ENCODE results near the gene ZNF469. TPM values are rescaled to one million over a fixed set of nuclear protein-coding genes. Genes with fewer than 3 reads are reported as not detected.

Gene ZNF469
- total RNA-seq, 4 donors from 2014 or later: 0.96 to 4.8 (median 2.1) TPM

DNA sequence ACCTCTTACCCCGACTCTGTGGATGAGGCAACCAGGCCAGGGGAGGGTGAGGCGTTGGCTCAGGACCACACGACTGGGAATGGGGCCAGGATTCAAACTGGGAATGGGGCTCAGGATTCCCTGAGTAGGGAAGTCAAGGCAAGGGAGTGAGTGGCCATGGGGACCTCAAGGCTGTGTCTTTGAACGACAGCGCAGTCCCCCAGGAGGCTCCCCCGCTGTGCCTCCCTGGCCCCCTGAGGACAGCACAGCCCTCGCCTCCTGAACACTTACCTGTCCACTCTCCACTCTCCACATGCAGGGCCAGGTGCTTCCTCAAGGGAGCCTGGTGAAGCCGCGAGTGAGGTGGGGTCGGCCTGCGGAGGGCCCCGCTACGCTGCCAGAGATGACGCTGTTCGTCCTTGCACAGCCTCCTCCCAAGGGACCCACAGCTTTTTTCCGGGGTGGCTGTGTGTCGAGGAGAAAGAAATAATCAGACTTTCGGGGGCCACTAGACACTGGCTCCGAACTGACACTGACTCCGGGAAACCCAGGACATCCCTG, 6.9 kb downstream of the ZNF469 start:
- Histone ChIP-seq H3K27me3 (peaks cover 65% of the 10 kb centered on the region), H3K4me1 (peaks cover 0 to 18% (median 0%) of the 10 kb centered on the region in 3 donors), H3K9me3 (no peaks in the 10 kb centered on the region), H3K4me3 (no peak overlapping the region), H3K27ac (no peak overlapping the region), H3K36me3 (no peaks in the 10 kb centered on the region)
- ATAC-seq: no peak
- TF ChIP-seq, protein P1, sequence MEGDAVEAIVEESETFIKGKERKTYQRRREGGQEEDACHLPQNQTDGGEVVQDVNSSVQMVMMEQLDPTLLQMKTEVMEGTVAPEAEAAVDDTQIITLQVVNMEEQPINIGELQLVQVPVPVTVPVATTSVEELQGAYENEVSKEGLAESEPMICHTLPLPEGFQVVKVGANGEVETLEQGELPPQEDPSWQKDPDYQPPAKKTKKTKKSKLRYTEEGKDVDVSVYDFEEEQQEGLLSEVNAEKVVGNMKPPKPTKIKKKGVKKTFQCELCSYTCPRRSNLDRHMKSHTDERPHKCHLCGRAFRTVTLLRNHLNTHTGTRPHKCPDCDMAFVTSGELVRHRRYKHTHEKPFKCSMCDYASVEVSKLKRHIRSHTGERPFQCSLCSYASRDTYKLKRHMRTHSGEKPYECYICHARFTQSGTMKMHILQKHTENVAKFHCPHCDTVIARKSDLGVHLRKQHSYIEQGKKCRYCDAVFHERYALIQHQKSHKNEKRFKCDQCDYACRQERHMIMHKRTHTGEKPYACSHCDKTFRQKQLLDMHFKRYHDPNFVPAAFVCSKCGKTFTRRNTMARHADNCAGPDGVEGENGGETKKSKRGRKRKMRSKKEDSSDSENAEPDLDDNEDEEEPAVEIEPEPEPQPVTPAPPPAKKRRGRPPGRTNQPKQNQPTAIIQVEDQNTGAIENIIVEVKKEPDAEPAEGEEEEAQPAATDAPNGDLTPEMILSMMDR (IDR thresholded peaks at IDR 0.05): no peak
- TF ChIP-seq POLR2AphosphoS5 (IDR thresholded peaks at IDR 0.05): no peak
- no peak for TF ChIP-seq POLR2A (IDR thresholded peaks at IDR 0.05)
- TF ChIP-seq EP300 (IDR thresholded peaks at IDR 0.05): no peak
- WGBS, 2 donors (ENCODE audit: low coverage in 1 of 2): 100% methylated on average over 1 of the region's 20 CpGs; no CpG with 5 or more reads in 1 of the 2 donors

DNA sequence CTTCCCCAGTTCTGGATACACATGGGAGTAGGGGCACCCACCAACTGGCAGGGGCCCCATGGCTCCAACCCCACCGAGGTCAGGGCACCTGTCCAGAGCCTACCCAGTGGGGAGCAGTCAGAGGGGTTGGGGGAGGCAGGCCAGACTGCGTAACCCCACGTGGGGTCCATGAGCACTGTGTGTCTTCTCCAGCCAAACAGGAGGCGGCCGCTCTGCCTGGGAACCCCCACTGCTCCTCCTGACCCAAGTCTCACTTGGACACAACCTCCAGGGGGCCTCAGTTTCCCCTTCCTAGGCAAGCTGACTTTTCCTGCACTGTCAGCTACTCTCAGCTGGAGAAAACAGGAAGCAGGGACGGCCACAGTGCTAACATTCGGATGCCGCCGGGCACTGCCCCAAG, 7.5 kb downstream of the ZNF469 start:
- Histone ChIP-seq H3K4me3 (no peak overlapping the region), H3K27ac (no peak overlapping the region), H3K27me3 (peaks cover 59% of the 10 kb centered on the region), H3K9me3 (no peaks in the 10 kb centered on the region), H3K4me1 (peaks cover 0 to 18% (median 0%) of the 10 kb centered on the region in 3 donors), H3K36me3 (no peaks in the 10 kb centered on the region)
- 65% methylated on average over 4 of the region's 9 CpGs; no CpG with 5 or more reads in 1 of the 2 donors for WGBS, 2 donors (ENCODE audit: low coverage in 1 of 2)
- no peak for ATAC-seq
- TF ChIP-seq, protein P1 (IDR thresholded peaks at IDR 0.05): no peak
- TF ChIP-seq EP300 (IDR thresholded peaks at IDR 0.05) (no peak), POLR2AphosphoS5 (IDR thresholded peaks at IDR 0.05) (no peak), POLR2A (IDR thresholded peaks at IDR 0.05) (no peak)

DNA sequence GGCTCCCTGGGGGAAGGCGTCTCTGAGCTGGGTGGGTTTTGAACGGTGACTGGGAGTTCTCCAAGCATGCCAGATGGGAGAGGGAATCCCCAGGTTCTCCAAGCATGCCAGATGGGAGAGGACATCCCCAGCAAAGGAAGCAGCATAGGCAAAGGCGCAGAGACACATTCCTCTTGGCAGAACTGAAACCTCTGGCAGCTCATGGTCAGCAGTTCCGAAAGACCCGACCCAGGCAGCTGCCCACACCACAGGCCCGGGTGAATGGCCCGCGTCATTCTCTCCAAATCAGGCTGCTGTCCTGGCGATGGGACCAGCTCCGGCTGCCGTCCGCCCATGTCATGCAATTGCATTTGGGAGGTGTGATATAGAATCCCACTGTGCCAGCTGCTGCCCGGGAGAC, 8.0 kb downstream of the ZNF469 start:
- no peak overlapping the region for H3K27ac ChIP-seq
- ATAC-seq: peak; percentile 44
- 42% methylated on average over 2 of the region's 13 CpGs; no CpG with 5 or more reads in 1 of the 2 donors for WGBS, 2 donors (ENCODE audit: low coverage in 1 of 2)

DNA sequence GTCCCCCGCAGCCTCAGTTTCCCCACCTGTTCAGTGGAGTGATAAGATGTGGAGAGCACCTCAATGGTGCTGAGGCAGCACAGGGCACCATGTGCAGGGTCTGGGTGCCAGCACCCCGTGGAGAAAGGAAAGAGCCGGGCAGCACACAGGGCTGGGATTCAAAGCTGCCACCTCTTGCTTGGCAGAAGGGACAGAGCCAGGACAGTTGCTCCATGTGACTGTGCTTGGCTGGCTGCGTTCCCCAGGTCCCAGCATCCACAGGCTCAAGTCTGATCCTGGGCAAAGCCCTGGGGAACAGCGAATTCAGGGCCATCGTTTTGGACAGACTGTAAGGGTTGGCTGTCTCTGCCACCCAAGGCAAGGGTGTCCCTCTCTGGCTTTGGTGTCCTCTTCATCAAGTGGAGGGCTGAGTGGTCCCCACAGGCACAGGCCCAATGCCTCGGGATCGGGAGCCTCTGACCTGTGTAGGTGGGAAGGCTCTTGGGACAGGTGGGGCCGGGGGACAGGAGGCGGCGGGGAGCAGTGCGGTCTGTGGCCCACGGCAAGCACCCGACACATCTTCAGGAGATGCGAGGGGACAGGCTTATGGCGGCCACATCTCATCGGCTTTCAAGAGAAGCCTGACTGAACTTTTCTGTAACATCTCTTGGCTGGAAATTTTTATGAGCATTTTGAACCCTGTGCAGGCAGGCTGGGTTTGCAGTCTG, 8.5 kb downstream of the ZNF469 start:
- Histone ChIP-seq H3K36me3 (no peaks in the 10 kb centered on the region), H3K4me1 (peaks cover 0 to 18% (median 0%) of the 10 kb centered on the region in 3 donors), H3K9me3 (no peaks in the 10 kb centered on the region), H3K27me3 (peaks cover 48% of the 10 kb centered on the region), H3K4me3 (no peak overlapping the region), H3K27ac (no peak overlapping the region)
- TF ChIP-seq, protein P1 (IDR thresholded peaks at IDR 0.05): no peak
- TF ChIP-seq POLR2AphosphoS5 (IDR thresholded peaks at IDR 0.05) (no peak), POLR2A (IDR thresholded peaks at IDR 0.05) (no peak), EP300 (IDR thresholded peaks at IDR 0.05) (no peak)
- WGBS, 2 donors (ENCODE audit: low coverage in 1 of 2): 90% methylated on average over 3 of the region's 17 CpGs; no CpG with 5 or more reads in 1 of the 2 donors
- ATAC-seq: no peak

More for the DNA sequence above, 8.0 kb downstream of the ZNF469 start:
- no peak for TF ChIP-seq POLR2A (IDR thresholded peaks at IDR 0.05)
- no peak for TF ChIP-seq POLR2AphosphoS5 (IDR thresholded peaks at IDR 0.05)
- TF ChIP-seq, protein P1 (IDR thresholded peaks at IDR 0.05): no peak
- no peak for TF ChIP-seq EP300 (IDR thresholded peaks at IDR 0.05)
- Histone ChIP-seq H3K36me3 (no peaks in the 10 kb centered on the region), H3K4me1 (peaks cover 0 to 18% (median 0%) of the 10 kb centered on the region in 3 donors), H3K9me3 (no peaks in the 10 kb centered on the region), H3K27me3 (peaks cover 54% of the 10 kb centered on the region), H3K4me3 (no peak overlapping the region)

Measured in gastroesophageal sphincter (tissue), 4 donors.